Gastroesophageal sphincter (tissue), 4 donors: ENCODE measurements around the gene USP47. TPM values are rescaled to one million over a fixed set of nuclear protein-coding genes. Genes with fewer than 3 reads are reported as not detected.

Experiments
- ATAC-seq: fragments of 150-250 bp; one replicate; pipeline ENCODE4 v1.9.1; 2016; ENCODE audit warnings: mild to moderate bottlenecking, moderate library complexity
- H3K27ac ChIP-seq, 4 donors: fragments of 200-600 bp; sonication (generic) in 3 of 4; 1 replicate in 3 of 4; 2 replicates in 1 of 4; pipeline ENCODE4 v1.5.1; 2016 to 2019
- H3K27me3 ChIP-seq: fragments of 200-600 bp; sonication (generic); one replicate; pipeline ENCODE4 v1.5.1; 2019
- H3K36me3 ChIP-seq, 2 donors: fragments of 200-600 bp; sonication (generic); one replicate each; pipeline ENCODE4 v1.5.1; 2019; ENCODE audit warnings: control low read depth in 1 of 2
- H3K4me1 ChIP-seq, 3 donors: fragments of 200-600 bp; sonication (generic); 1 replicate in 2 of 3; 2 replicates in 1 of 3; pipeline ENCODE4 v1.5.1; 2016 to 2019; ENCODE audit warnings: control low read depth in 2 of 3
- H3K4me3 ChIP-seq, 2 donors: fragments of 200-600 bp; sonication (generic); one replicate each; pipeline ENCODE4 v1.5.1; 2019; ENCODE audit warnings: mild to moderate bottlenecking in 1 of 2, moderate library complexity in 1 of 2
- H3K9me3 ChIP-seq, 3 donors: fragments of 200-600 bp; sonication (generic); one replicate each; pipeline ENCODE4 v1.5.1; 2017 to 2019; ENCODE audit warnings: control low read depth in 2 of 3
- CTCF ChIP-seq, 4 experiments: fragments of 200-600 bp in 2 of 4; fragments of 450-650 bp in 2 of 4; sonication (generic) in 1 of 4; IDR thresholded peaks; one replicate each; pipeline ENCODE4 v1.5.1; 2017 to 2019; ENCODE audit warnings: antibody characterized with exemption in 4 of 4, mild to moderate bottlenecking in 2 of 4, moderate library complexity in 2 of 4
- EP300 ChIP-seq: sonication (generic); formaldehyde crosslinking; IDR thresholded peaks from one replicate; pipeline ENCODE4 v1.6.1; 2017; ENCODE audit warnings: antibody characterized with exemption, mild to moderate bottlenecking
- POLR2A ChIP-seq, 2 donors: fragments of 450-650 bp; IDR thresholded peaks; one replicate each; pipeline ENCODE4 v1.6.1; 2017; ENCODE audit warnings: antibody characterized with exemption in 2 of 2, mild to moderate bottlenecking in 2 of 2, moderate library complexity in 1 of 2
- POLR2AphosphoS5 ChIP-seq: sonication (generic); formaldehyde crosslinking; IDR thresholded peaks from one replicate; pipeline ENCODE4 v1.6.1; 2017; ENCODE audit warnings: antibody characterized with exemption
- WGBS, 2 donors: methylation state at CpG; one replicate each; pipeline ENCODE4 v1.1.5; 2018; ENCODE audit warnings: low coverage in 1 of 2; 5-methylcytosine and 5-hydroxymethylcytosine counted together
- total RNA-seq, 4 donors: library from RNA; depleted of rRNA; stranded (reverse); fragments of >200 nt; gene quantifications; one replicate each; pipeline ENCODE4 v1.1.0, GENCODE V29; 2016

USP47 gene
- total RNA-seq, 4 donors from 2014 or later: 84.7 to 156 (median 115) TPM

GRCh38 chr11:11961399-11962028 is 119.7 kb downstream of the USP47 start:
- TF ChIP-seq CTCF (IDR thresholded peaks at IDR 0.05) (no peak), POLR2AphosphoS5 (no peak), EP300 (no peak), POLR2A (IDR thresholded peaks at IDR 0.05) (no peak)
- Histone ChIP-seq H3K4me3 (no peak overlapping the region), H3K36me3 (peaks cover under 1 to 26% of the 10 kb centered on the region in 2 donors), H3K27ac (no peak overlapping the region), H3K9me3 (no peaks in the 10 kb centered on the region), H3K27me3 (no peaks in the 10 kb centered on the region), H3K4me1 (peaks cover 0 to 28% (median 3%) of the 10 kb centered on the region in 3 donors)
- 92 to 100% methylated on average over 2 of the region's 3 CpGs for WGBS, 2 donors
- ATAC-seq: no peak

DNA sequence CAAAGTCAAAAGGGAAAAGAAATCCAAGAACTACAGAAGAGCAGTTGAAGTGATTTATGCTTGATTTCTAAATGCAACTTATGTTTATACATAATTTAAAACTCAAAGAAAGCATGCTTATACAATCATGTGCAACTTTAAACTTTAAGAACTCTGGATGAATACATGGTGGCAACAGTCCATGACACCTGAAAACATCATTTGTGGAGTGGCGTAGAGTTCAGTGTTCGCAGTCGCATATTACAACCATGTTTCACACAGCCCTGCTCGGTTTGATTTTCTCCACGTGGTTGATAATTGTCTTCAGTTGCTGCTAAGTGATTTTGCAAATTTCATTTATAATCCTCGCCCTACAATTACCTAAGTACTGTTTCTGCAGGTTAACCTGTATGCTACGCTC is 121.3 kb downstream of the USP47 start:
- H3K27me3 ChIP-seq: no peaks in the 10 kb centered on the region
- 57 to 71% methylated on average over 7 of the region's 7 CpGs for WGBS, 2 donors
- H3K4me1 ChIP-seq: peaks cover 0 to 33% (median 3%) of the 10 kb centered on the region in 3 donors
- no peaks in the 10 kb centered on the region for H3K9me3 ChIP-seq
- no peak overlapping the region for H3K27ac ChIP-seq
- TF ChIP-seq EP300: no peak
- no peak for TF ChIP-seq CTCF (IDR thresholded peaks at IDR 0.05)
- no peak for TF ChIP-seq POLR2AphosphoS5
- H3K4me3 ChIP-seq: no peak overlapping the region
- no peak for ATAC-seq
- H3K36me3 ChIP-seq: peaks cover 0 to 25% of the 10 kb centered on the region in 2 donors

GRCh38 chr11:11963842-11964773 is 122.3 kb downstream of the USP47 start:
- 61 to 77% methylated on average over 3 to 5 of the region's 15 CpGs for WGBS, 2 donors
- Histone ChIP-seq H3K36me3 (peaks cover 0 to 19% of the 10 kb centered on the region in 2 donors), H3K4me3 (no peak overlapping the region), H3K27ac (no peak overlapping the region), H3K4me1 (peaks cover 0 to 41% (median 9%) of the 10 kb centered on the region in 3 donors), H3K27me3 (no peaks in the 10 kb centered on the region), H3K9me3 (no peaks in the 10 kb centered on the region)
- ATAC-seq: no peak
- TF ChIP-seq CTCF (IDR thresholded peaks at IDR 0.05) (no peak), POLR2A (IDR thresholded peaks at IDR 0.05) (no peak), EP300 (no peak), POLR2AphosphoS5 (no peak)

DNA sequence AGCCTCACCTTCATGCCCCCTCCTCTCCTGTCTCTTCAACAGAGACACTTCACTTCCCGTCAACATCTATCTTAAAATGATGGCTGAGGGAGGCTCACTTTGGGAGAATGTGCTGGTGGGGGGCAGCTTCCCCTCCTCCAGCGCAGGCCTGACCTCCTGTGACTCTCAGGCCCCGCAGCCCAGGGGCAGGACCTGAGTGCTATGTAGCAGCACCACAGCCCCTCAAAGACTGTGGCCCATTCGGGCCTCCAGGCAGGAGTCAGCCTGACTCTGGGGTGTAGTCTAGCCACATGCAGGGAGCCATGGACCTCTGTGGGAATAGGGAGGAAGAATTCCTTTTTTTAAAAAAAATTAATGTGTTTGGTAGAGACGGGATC is 123.0 kb downstream of the USP47 start:
- Histone ChIP-seq H3K27me3 (no peaks in the 10 kb centered on the region), H3K4me3 (no peak overlapping the region), H3K36me3 (peaks cover 0 to 19% of the 10 kb centered on the region in 2 donors), H3K4me1 (peaks cover 0 to 47% (median 9%) of the 10 kb centered on the region in 3 donors), H3K27ac (no peak overlapping the region), H3K9me3 (no peaks in the 10 kb centered on the region)
- WGBS, 2 donors: 88% methylated on average over 1 of the region's 5 CpGs; no CpG with 5 or more reads in 1 of the 2 donors
- ATAC-seq: no peak
- TF ChIP-seq EP300: no peak
- no peak for TF ChIP-seq POLR2A (IDR thresholded peaks at IDR 0.05)
- no peak for TF ChIP-seq POLR2AphosphoS5
- TF ChIP-seq CTCF (IDR thresholded peaks at IDR 0.05): no peak
